Smooth muscle cell (in vitro differentiated cells): ENCODE data around the gene IL1RAP. TPM values are rescaled to one million over a fixed set of nuclear protein-coding genes. Genes with fewer than 3 reads are reported as not detected.

ENCODE experiments used
- DNase-seq: peaks from one replicate; lab custom pipeline; 2025; ENCODE audit not compliant: unreplicated experiment; lab: John Stamatoyannopoulos, UW
- H2AFZ ChIP-seq: fragments of 200-600 bp; sonication (generic); 2 replicates; pipeline ENCODE4 v1.6.0; 2016; ENCODE audit warnings: antibody characterized with exemption, low read depth, mild to moderate bottlenecking
- H3F3A ChIP-seq: fragments of 200-600 bp; sonication (generic); 2 replicates; pipeline ENCODE4 v1.6.0; 2017; ENCODE audit warnings: antibody characterized with exemption, low read depth
- H3K27ac ChIP-seq: fragments of 200-600 bp; sonication (generic); 2 replicates; pipeline ENCODE4 v1.5.1; 2016; ENCODE audit warnings: low read depth, mild to moderate bottlenecking
- H3K27me3 ChIP-seq: fragments of 200-600 bp; sonication (generic); 2 replicates; pipeline ENCODE4 v1.6.1; 2016; ENCODE audit warnings: low read depth, mild to moderate bottlenecking
- H3K36me3 ChIP-seq: fragments of 200-600 bp; sonication (generic); 2 replicates; pipeline ENCODE4 v1.5.1; 2016; ENCODE audit warnings: low read depth
- H3K4me1 ChIP-seq: fragments of 200-600 bp; sonication (generic); 2 replicates; pipeline ENCODE4 v1.5.1; 2016; ENCODE audit warnings: low read depth
- H3K4me2 ChIP-seq: fragments of 200-600 bp; sonication (generic); 2 replicates; pipeline ENCODE4 v1.6.0; 2016; ENCODE audit warnings: mild to moderate bottlenecking
- H3K4me3 ChIP-seq: fragments of 200-600 bp; sonication (generic); 2 replicates; pipeline ENCODE4 v1.5.1; 2016; ENCODE audit warnings: mild to moderate bottlenecking
- H3K79me2 ChIP-seq: fragments of 200-600 bp; sonication (generic); 2 replicates; pipeline ENCODE4 v1.6.0; 2016; ENCODE audit warnings: low read depth, mild to moderate bottlenecking
- H3K9ac ChIP-seq: fragments of 200-600 bp; sonication (generic); 2 replicates; pipeline ENCODE4 v1.6.0; 2016; ENCODE audit warnings: low read depth
- H3K9me3 ChIP-seq: fragments of 200-600 bp; sonication (generic); replicated peaks from 2 replicates; pipeline ENCODE4 v1.5.1; 2016; ENCODE audit warnings: low read depth
- H4K20me1 ChIP-seq: fragments of 200-600 bp; sonication (generic); 2 replicates; pipeline ENCODE4 v1.6.0; 2016; ENCODE audit warnings: low read depth
- WGBS: methylation state at CpG from one replicate; pipeline ENCODE4 v1.1.7; 2016; ENCODE audit warnings: low lambda C conversion rate; 5-methylcytosine and 5-hydroxymethylcytosine counted together
- polyA plus RNA-seq: library from polyadenylated mRNA; unstranded; fragments of >200 nt; fragmentation: Nextera tagmentation; extraction: Ambion mirVana; gene quantifications from 2 replicates; pipeline ENCODE4 v1.2.1, GENCODE V29; 2016
- total RNA-seq: library from RNA; depleted of rRNA; stranded (reverse); fragments of >200 nt; gene quantifications from 2 replicates; pipeline ENCODE4 v1.2.3, GENCODE V29; 2014
- TF ChIP-seq, protein P1 (sequence below): fragments of 200-600 bp; sonication (generic); IDR thresholded peaks from 2 replicates; pipeline ENCODE4 v1.5.1; 2017; ENCODE audit warnings: borderline replicate concordance, mild to moderate bottlenecking, antibody characterized with exemption; ENCODE audit not compliant: insufficient read depth, poor library complexity, severe bottlenecking

Gene IL1RAP
- total and polyA plus RNA-seq, 2 experiments from 2014 or later: 13.5 to 49.1 TPM

DNA sequence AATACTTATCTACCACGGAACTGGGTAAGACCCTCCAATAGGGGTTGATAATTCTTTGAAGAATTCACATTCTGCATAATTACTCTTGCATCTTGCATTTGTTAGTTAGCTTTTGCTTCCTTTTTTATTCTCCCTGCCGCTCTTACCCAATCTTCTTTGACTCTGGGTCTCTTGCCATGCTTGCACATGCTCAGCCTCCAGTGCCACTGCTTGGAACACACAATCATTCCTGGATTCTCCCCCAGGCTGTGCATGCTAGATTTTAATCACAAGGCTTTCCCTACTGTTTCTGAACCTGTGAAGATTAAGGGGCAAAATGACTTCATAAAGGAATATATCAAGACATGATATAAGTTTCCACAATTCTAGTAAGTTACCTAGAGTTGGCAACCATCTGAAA lies 133.1 kb downstream of the IL1RAP start:
- no peaks in the 10 kb centered on the region for H3K36me3 ChIP-seq
- no peaks in the 10 kb centered on the region for H3K27me3 ChIP-seq
- WGBS: 95% methylated on average over 2 of the region's 2 CpGs
- no peaks in the 10 kb centered on the region for H4K20me1 ChIP-seq
- no peak overlapping the region for H3K27ac ChIP-seq
- no peaks in the 10 kb centered on the region for H3K9me3 ChIP-seq
- no peaks in the 10 kb centered on the region for H3F3A ChIP-seq
- TF ChIP-seq, protein P1, sequence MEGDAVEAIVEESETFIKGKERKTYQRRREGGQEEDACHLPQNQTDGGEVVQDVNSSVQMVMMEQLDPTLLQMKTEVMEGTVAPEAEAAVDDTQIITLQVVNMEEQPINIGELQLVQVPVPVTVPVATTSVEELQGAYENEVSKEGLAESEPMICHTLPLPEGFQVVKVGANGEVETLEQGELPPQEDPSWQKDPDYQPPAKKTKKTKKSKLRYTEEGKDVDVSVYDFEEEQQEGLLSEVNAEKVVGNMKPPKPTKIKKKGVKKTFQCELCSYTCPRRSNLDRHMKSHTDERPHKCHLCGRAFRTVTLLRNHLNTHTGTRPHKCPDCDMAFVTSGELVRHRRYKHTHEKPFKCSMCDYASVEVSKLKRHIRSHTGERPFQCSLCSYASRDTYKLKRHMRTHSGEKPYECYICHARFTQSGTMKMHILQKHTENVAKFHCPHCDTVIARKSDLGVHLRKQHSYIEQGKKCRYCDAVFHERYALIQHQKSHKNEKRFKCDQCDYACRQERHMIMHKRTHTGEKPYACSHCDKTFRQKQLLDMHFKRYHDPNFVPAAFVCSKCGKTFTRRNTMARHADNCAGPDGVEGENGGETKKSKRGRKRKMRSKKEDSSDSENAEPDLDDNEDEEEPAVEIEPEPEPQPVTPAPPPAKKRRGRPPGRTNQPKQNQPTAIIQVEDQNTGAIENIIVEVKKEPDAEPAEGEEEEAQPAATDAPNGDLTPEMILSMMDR: no peak
- no peak overlapping the region for H3K4me2 ChIP-seq
- H3K9ac ChIP-seq: no peak overlapping the region
- no peak for DNase-seq
- H3K4me1 ChIP-seq: no peaks in the 10 kb centered on the region
- H3K79me2 ChIP-seq: no peaks in the 10 kb centered on the region
- no peak overlapping the region for H3K4me3 ChIP-seq
- H2AFZ ChIP-seq: no peak overlapping the region

DNA sequence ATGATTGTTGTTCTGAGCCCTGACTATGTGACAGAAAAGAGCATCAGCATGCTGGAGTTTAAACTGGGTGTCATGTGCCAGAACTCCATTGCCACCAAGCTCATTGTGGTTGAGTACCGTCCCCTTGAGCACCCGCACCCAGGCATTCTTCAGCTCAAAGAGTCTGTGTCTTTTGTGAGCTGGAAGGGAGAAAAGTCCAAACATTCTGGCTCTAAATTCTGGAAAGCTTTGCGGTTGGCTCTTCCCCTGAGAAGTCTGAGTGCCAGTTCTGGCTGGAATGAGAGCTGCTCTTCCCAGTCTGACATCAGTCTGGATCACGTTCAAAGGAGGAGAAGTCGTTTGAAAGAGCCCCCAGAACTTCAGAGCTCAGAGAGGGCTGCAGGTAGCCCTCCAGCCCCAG lies 142.0 kb downstream of the IL1RAP start:
- no peak overlapping the region for H3K27ac ChIP-seq
- H3K4me1 ChIP-seq: no peaks in the 10 kb centered on the region
- no peaks in the 10 kb centered on the region for H3K9me3 ChIP-seq
- WGBS: 91% methylated on average over 5 of the region's 5 CpGs
- no peak overlapping the region for H3K4me3 ChIP-seq
- H3K79me2 ChIP-seq: no peaks in the 10 kb centered on the region
- no peak for DNase-seq
- no peaks in the 10 kb centered on the region for H3F3A ChIP-seq
- TF ChIP-seq, protein P1: no peak
- no peaks in the 10 kb centered on the region for H4K20me1 ChIP-seq
- no peak overlapping the region for H3K4me2 ChIP-seq
- H3K9ac ChIP-seq: no peak overlapping the region
- no peaks in the 10 kb centered on the region for H3K36me3 ChIP-seq
- no peak overlapping the region for H2AFZ ChIP-seq
- H3K27me3 ChIP-seq: no peaks in the 10 kb centered on the region

- no peaks in the 10 kb centered on the region for H4K20me1 ChIP-seq
- H3F3A ChIP-seq: no peaks in the 10 kb centered on the region
- H3K27ac ChIP-seq: no peak overlapping the region
- H3K4me3 ChIP-seq: no peak overlapping the region
- TF ChIP-seq, protein P1: no peak
- no peaks in the 10 kb centered on the region for H3K9me3 ChIP-seq
- no peaks in the 10 kb centered on the region for H3K4me1 ChIP-seq
- H3K9ac ChIP-seq: no peak overlapping the region
- H3K79me2 ChIP-seq: no peaks in the 10 kb centered on the region
- no peaks in the 10 kb centered on the region for H3K27me3 ChIP-seq
- H2AFZ ChIP-seq: no peak overlapping the region
- DNase-seq: no peak
- WGBS: 75% methylated on average over 1 of the region's 1 CpG
- H3K36me3 ChIP-seq: no peaks in the 10 kb centered on the region
- no peak overlapping the region for H3K4me2 ChIP-seq
These were observed 144.2 kb downstream of the IL1RAP start for GRCh38 chr3:190658106-190658505.

DNA sequence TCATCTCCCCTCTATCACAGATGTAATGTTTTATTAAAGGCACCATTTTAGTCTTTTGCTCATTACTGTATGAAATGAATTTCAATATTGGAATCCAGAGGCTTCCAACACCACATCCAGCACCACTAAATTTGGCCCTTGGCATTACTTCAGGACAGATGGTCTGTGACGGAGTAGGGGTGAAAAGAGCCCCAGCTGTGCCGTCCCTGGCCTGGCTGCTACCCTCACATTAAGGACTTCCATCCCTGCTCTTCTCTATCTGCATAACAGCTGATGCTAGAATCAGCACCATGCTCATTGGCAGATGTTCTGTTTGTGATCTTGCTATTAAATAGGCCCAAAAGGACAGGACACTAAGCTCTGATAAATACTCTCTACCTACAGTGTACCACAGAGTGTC lies 152.9 kb downstream of the IL1RAP start:
- Histone ChIP-seq H3K9ac (no peak overlapping the region), H3K27ac (no peak overlapping the region), H3K4me3 (no peak overlapping the region), H3F3A (no peaks in the 10 kb centered on the region), H3K27me3 (no peaks in the 10 kb centered on the region), H3K4me2 (no peak overlapping the region), H3K36me3 (no peaks in the 10 kb centered on the region), H3K4me1 (peaks cover 5% of the 10 kb centered on the region), H3K9me3 (no peaks in the 10 kb centered on the region), H4K20me1 (no peaks in the 10 kb centered on the region), H3K79me2 (no peaks in the 10 kb centered on the region), H2AFZ (no peak overlapping the region)
- TF ChIP-seq, protein P1: no peak
- no peak for DNase-seq
- WGBS: 88% methylated on average over 2 of the region's 2 CpGs
